ENCODE data around the gene GRIN3A. TPM values are rescaled to one million over a fixed set of nuclear protein-coding genes. Genes with fewer than 3 reads are reported as not detected.

The GRIN3A gene
- total and polyA plus RNA-seq, 9 of the 15 experiments (the other 6 are each of a cell fraction or from before 2014, with no cell fraction given): 0.01 to 0.03 TPM; not detected in 7

DNA sequence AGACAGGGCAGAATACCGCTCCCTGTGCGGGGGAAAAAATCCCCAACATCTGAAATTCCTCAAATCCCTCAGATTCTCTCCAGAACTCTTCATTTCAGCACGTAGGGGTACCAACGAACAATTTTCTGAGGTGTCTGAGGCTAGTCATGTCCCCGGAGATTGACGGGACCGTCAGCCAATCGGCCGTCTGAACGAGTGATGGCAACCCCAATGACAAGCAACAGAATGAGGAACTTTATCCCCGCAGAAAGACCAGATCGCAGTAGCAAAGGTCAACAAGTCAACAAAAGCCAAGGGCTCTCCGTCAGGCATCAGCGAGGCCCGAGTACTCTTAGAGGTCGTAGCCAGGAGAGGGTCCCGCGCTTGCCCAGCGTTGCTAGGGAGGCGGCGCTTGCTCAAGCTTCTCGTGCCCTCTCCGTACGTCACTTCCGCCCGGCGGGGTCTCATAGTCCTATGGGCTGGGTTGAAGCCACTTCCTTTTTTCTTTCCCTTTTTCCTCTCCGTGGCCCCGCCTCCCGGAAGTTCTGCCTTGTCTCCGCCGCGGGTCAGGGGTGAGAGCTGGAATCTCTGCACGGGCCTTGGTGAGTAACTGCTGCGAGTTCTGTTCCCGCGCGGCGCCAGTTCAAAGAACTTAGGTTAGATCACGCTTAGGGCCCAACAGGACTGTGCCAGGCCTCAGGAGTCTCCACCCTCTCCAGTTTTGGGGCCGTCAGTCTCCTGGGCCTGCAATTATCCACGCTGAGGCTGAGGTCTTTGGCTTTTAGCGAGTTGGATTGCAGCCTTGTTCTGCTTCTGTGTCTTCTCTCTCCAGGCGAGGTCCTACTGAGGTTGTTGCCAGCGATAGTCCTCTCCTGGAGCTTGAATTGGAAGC, 204.9 kb downstream of the GRIN3A start, which contains the start of gene RNF20 (continued):
- TF ChIP-seq, protein P1, sequence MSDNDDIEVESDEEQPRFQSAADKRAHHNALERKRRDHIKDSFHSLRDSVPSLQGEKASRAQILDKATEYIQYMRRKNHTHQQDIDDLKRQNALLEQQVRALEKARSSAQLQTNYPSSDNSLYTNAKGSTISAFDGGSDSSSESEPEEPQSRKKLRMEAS (CRISPR knock-in tag; IDR thresholded peaks at IDR 0.05): peak; percentile 10; the same call in 1 of the 2 replicates
- peak; percentile 65 for TF ChIP-seq POLR2A (conservative IDR thresholded peaks at IDR 0.05)
- peak; percentile 64 for TF ChIP-seq POLR2G (IDR thresholded peaks at IDR 0.05; ENCODE audit: low read depth, low read length)
- TF ChIP-seq CSDE1 (IDR thresholded peaks at IDR 0.05): 0 out of 4 replicates have a peak, but pooled peaks of 1 of the 2 experiments have one; percentile 37
- TF ChIP-seq, protein P2, sequence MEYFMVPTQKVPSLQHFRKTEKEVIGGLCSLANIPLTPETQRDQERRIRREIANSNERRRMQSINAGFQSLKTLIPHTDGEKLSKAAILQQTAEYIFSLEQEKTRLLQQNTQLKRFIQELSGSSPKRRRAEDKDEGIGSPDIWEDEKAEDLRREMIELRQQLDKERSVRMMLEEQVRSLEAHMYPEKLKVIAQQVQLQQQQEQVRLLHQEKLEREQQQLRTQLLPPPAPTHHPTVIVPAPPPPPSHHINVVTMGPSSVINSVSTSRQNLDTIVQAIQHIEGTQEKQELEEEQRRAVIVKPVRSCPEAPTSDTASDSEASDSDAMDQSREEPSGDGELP (CRISPR knock-in tag; IDR thresholded peaks at IDR 0.05; ENCODE audit: borderline replicate concordance): peak; percentile 50; the same call in 1 of the 2 replicates
- no peak for TF ChIP-seq JUN (IDR thresholded peaks at IDR 0.05; ENCODE audit: borderline replicate concordance, low read depth, low read length)
- no peak for TF ChIP-seq JUN (CRISPR knock-in tag; IDR thresholded peaks at IDR 0.05; ENCODE audit: borderline replicate concordance)
- TF ChIP-seq HNRNPH1 (optimal IDR thresholded peaks at IDR 0.05; ENCODE audit: low read depth, low read length): no peak
- TF ChIP-seq, protein P3, sequence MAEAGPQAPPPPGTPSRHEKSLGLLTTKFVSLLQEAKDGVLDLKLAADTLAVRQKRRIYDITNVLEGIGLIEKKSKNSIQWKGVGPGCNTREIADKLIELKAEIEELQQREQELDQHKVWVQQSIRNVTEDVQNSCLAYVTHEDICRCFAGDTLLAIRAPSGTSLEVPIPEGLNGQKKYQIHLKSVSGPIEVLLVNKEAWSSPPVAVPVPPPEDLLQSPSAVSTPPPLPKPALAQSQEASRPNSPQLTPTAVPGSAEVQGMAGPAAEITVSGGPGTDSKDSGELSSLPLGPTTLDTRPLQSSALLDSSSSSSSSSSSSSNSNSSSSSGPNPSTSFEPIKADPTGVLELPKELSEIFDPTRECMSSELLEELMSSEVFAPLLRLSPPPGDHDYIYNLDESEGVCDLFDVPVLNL (CRISPR knock-in tag; IDR thresholded peaks at IDR 0.05; ENCODE audit: low read depth): no peak
- TF ChIP-seq NONO (IDR thresholded peaks at IDR 0.05; ENCODE audit: low read depth in 2 of 2, low read length in 1 of 2): no peak
- TF ChIP-seq, protein P4, sequence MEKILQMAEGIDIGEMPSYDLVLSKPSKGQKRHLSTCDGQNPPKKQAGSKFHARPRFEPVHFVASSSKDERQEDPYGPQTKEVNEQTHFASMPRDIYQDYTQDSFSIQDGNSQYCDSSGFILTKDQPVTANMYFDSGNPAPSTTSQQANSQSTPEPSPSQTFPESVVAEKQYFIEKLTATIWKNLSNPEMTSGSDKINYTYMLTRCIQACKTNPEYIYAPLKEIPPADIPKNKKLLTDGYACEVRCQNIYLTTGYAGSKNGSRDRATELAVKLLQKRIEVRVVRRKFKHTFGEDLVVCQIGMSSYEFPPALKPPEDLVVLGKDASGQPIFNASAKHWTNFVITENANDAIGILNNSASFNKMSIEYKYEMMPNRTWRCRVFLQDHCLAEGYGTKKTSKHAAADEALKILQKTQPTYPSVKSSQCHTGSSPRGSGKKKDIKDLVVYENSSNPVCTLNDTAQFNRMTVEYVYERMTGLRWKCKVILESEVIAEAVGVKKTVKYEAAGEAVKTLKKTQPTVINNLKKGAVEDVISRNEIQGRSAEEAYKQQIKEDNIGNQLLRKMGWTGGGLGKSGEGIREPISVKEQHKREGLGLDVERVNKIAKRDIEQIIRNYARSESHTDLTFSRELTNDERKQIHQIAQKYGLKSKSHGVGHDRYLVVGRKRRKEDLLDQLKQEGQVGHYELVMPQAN (IDR thresholded peaks at IDR 0.05; ENCODE audit: borderline replicate concordance): 0 out of 2 replicates have a peak, but pooled peaks have one; percentile 51
- TF ChIP-seq ZNF316 (IDR thresholded peaks at IDR 0.05): no peak
- TF ChIP-seq PRMT5 (CRISPR knock-in tag; IDR thresholded peaks at IDR 0.05): no peak
- TF ChIP-seq, protein P5, sequence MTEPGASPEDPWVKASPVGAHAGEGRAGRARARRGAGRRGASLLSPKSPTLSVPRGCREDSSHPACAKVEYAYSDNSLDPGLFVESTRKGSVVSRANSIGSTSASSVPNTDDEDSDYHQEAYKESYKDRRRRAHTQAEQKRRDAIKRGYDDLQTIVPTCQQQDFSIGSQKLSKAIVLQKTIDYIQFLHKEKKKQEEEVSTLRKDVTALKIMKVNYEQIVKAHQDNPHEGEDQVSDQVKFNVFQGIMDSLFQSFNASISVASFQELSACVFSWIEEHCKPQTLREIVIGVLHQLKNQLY (CRISPR knock-in tag; conservative IDR thresholded peaks at IDR 0.05): no peak
- TF ChIP-seq, protein P6, sequence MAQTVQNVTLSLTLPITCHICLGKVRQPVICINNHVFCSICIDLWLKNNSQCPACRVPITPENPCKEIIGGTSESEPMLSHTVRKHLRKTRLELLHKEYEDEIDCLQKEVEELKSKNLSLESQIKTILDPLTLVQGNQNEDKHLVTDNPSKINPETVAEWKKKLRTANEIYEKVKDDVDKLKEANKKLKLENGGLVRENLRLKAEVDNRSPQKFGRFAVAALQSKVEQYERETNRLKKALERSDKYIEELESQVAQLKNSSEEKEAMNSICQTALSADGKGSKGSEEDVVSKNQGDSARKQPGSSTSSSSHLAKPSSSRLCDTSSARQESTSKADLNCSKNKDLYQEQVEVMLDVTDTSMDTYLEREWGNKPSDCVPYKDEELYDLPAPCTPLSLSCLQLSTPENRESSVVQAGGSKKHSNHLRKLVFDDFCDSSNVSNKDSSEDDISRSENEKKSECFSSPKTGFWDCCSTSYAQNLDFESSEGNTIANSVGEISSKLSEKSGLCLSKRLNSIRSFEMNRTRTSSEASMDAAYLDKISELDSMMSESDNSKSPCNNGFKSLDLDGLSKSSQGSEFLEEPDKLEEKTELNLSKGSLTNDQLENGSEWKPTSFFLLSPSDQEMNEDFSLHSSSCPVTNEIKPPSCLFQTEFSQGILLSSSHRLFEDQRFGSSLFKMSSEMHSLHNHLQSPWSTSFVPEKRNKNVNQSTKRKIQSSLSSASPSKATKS (CRISPR knock-in tag; IDR thresholded peaks at IDR 0.05): no peak
- no peak for TF ChIP-seq SMARCC2 (IDR thresholded peaks at IDR 0.05; ENCODE audit: low read depth)
- TF ChIP-seq RBBP5 (IDR thresholded peaks at IDR 0.05; ENCODE audit: borderline replicate concordance, insufficient read depth, low read length, poor library complexity, severe bottlenecking): peak; percentile 69
- TF ChIP-seq TEAD4 (IDR thresholded peaks at IDR 0.05; ENCODE audit: low read length): peak; percentile 13; the same call in 1 of the 2 replicates
- TF ChIP-seq TEAD4 (CRISPR knock-in tag; IDR thresholded peaks at IDR 0.05; ENCODE audit: borderline replicate concordance): no peak
